Islet of Langerhans (tissue), 1 donor: Measurements from ENCODE around the gene BCLAF3.

ENCODE experiments used
- FAIRE-seq: peaks from one replicate; lab custom pipeline; 2011; peaks lifted over from hg19 to GRCh38; lab: Jason Lieb, UNC

BCLAF3 gene

GRCh38 chrX:19990556-19991349, at the start of gene BCLAF3:
BCLAF3 (minus strand) TSS chrX:19991061; CDS start chrX:19970264, 20,797 bp downstream.
- no peak for FAIRE-seq

GRCh38 chrX:20038966-20039365, 48.1 kb upstream of the BCLAF3 start:
- FAIRE-seq: no peak

- FAIRE-seq: no peak
Observed at GRCh38 chrX:20037186-20037585, 46.3 kb upstream of the BCLAF3 start.

GRCh38 chrX:20032201-20032600, 41.3 kb upstream of the BCLAF3 start:
- no peak for FAIRE-seq

GRCh38 chrX:20029728-20030127, 38.9 kb upstream of the BCLAF3 start:
- peak; percentile 94 for FAIRE-seq

- no peak for FAIRE-seq
Observed at GRCh38 chrX:20028588-20028987, 37.7 kb upstream of the BCLAF3 start.

- FAIRE-seq: no peak
Observed at GRCh38 chrX:20026278-20026677, 35.4 kb upstream of the BCLAF3 start.

GRCh38 chrX:20019672-20020365, 29.0 kb upstream of the BCLAF3 start:
- FAIRE-seq: no peak

GRCh38 chrX:20016616-20016945, 25.7 kb upstream of the BCLAF3 start:
- FAIRE-seq: peak; percentile 73

- no peak for FAIRE-seq
Observed at GRCh38 chrX:20015945-20016615, 25.2 kb upstream of the BCLAF3 start.

- FAIRE-seq: no peak
Observed at GRCh38 chrX:20015422-20015821, 24.6 kb upstream of the BCLAF3 start.

GRCh38 chrX:20011608-20012007, 20.7 kb upstream of the BCLAF3 start:
- FAIRE-seq: no peak

GRCh38 chrX:20007962-20008622, 17.2 kb upstream of the BCLAF3 start:
- FAIRE-seq: no peak

- FAIRE-seq: no peak
Observed at GRCh38 chrX:20005883-20006282, 15.0 kb upstream of the BCLAF3 start.

GRCh38 chrX:20001588-20001987, 10.7 kb upstream of the BCLAF3 start:
- FAIRE-seq: no peak

- FAIRE-seq: no peak
Observed at GRCh38 chrX:19991350-19991718, 473 bp upstream of the BCLAF3 start.

- no peak for FAIRE-seq
Observed at GRCh38 chrX:19990151-19990555, 708 bp downstream of the BCLAF3 start.

- no peak for FAIRE-seq
Observed at GRCh38 chrX:19987856-19988255, 3.0 kb downstream of the BCLAF3 start.

- no peak for FAIRE-seq
Observed at GRCh38 chrX:19986531-19986930, 4.3 kb downstream of the BCLAF3 start.

GRCh38 chrX:19981947-19982346, 8.9 kb downstream of the BCLAF3 start:
- no peak for FAIRE-seq

GRCh38 chrX:19975845-19976244, 15.0 kb downstream of the BCLAF3 start:
- no peak for FAIRE-seq

- no peak for FAIRE-seq
Observed at GRCh38 chrX:19972984-19973383, 17.9 kb downstream of the BCLAF3 start.

GRCh38 chrX:19968276-19968675, 22.6 kb downstream of the BCLAF3 start:
- no peak for FAIRE-seq
